H1 (cell line): ENCODE results near the gene KISS1. TPM values are rescaled to one million over a fixed set of nuclear protein-coding genes. Genes with fewer than 3 reads are reported as not detected.

Source experiments
- CTCF ChIA-PET: fragments of 300-600 bp; sonication (Branson Sonifier 250); formaldehyde crosslinking; loops from one replicate; lab custom pipeline; 2021; ENCODE audit not compliant: partially characterized antibody; lab: Charles Lee
- POLR2A ChIA-PET: fragments of 300-600 bp; sonication (Branson Sonifier 250); formaldehyde crosslinking; loops from one replicate; lab custom pipeline; 2021; ENCODE audit warnings: inconsistent platforms; ENCODE audit not compliant: partially characterized antibody; lab: Charles Lee
- DNase-seq, 2 experiments: peaks; one replicate each; pipeline versions ENCODE4 v3.0.0 to v3.0.0-alpha.2; 2010 to 2022; ENCODE audit warnings: low spot score in 2 of 2, low read depth in 1 of 2, mixed read lengths in 1 of 2
- FAIRE-seq: peaks from 2 replicates; lab custom pipeline; 2011; peaks lifted over from hg19 to GRCh38; lab: Jason Lieb, UNC
- H2AFZ ChIP-seq: 2 replicates; pipeline ENCODE4 v1.8.1; 2012; ENCODE audit warnings: low read length, inconsistent platforms
- H2AK5ac ChIP-seq: 2 replicates; pipeline ENCODE4 v1.6.1; 2013; ENCODE audit warnings: low read depth, low read length
- H2BK120ac ChIP-seq: replicated peaks from 2 replicates; pipeline ENCODE3; 2013; ENCODE audit warnings: low read depth, low read length, inconsistent platforms
- H2BK12ac ChIP-seq: 2 replicates; pipeline ENCODE4 v1.6.1; 2013; ENCODE audit warnings: low read depth, low read length
- H2BK15ac ChIP-seq: 2 replicates; pipeline ENCODE4 v1.6.1; 2013; ENCODE audit warnings: low read length
- H2BK20ac ChIP-seq: 2 replicates; pipeline ENCODE4 v1.6.1; 2013; ENCODE audit warnings: low read length
- H2BK5ac ChIP-seq: 2 replicates; pipeline ENCODE4 v1.6.1; 2013; ENCODE audit warnings: low read depth, low read length
- H3K14ac ChIP-seq: 2 replicates; pipeline ENCODE4 v1.6.1; 2013; ENCODE audit warnings: inconsistent platforms; ENCODE audit not compliant: insufficient read length
- H3K18ac ChIP-seq: 2 replicates; pipeline ENCODE4 v1.6.1; 2013; ENCODE audit warnings: low read length; ENCODE audit errors: extremely low read depth
- H3K23ac ChIP-seq: 2 replicates; pipeline ENCODE4 v1.6.1; 2013; ENCODE audit warnings: inconsistent platforms; ENCODE audit not compliant: insufficient read length
- H3K23me2 ChIP-seq: 2 replicates; pipeline ENCODE4 v1.6.1; 2013; ENCODE audit warnings: low read depth, low read length
- H3K27ac ChIP-seq: 2 replicates; pipeline ENCODE4 v1.6.1; 2011; ENCODE audit warnings: low read depth, low read length, inconsistent platforms
- H3K27me3 ChIP-seq, 4 experiments: replicated peaks in 1 of 4; 1 replicate in 1 of 4; 2 replicates in 3 of 4; pipeline versions ENCODE4 v1.6.1 to v1.8.1; 2011 to 2013; ENCODE audit warnings: low read length in 3 of 4, mild to moderate bottlenecking in 3 of 4, inconsistent platforms in 2 of 4, mixed read lengths in 2 of 4, moderate library complexity in 1 of 4; ENCODE audit not compliant: control insufficient read depth in 3 of 4, insufficient read depth in 3 of 4; ENCODE audit errors: extremely low read depth in 1 of 4
- H3K36me3 ChIP-seq, 4 experiments: 2 replicates each; pipeline versions ENCODE4 v1.6.1 to v1.8.1; 2011 to 2013; ENCODE audit warnings: mild to moderate bottlenecking in 4 of 4, low read length in 3 of 4, moderate library complexity in 2 of 4, control low read depth in 1 of 4, inconsistent platforms in 1 of 4; ENCODE audit not compliant: insufficient read depth in 4 of 4, control insufficient read depth in 2 of 4
- H3K4ac ChIP-seq: replicated peaks from 2 replicates; pipeline ENCODE3; 2013; ENCODE audit warnings: low read length, low read depth, mixed read lengths, inconsistent platforms; ENCODE audit not compliant: insufficient read length
- H3K4me1 ChIP-seq, 4 experiments: replicated peaks in 1 of 4; 1 replicate in 1 of 4; 2 replicates in 3 of 4; pipeline versions ENCODE4 v1.6.1 to v1.8.1; 2011 to 2013; ENCODE audit warnings: low read length in 3 of 4, inconsistent platforms in 2 of 4, mixed read lengths in 1 of 4; ENCODE audit not compliant: insufficient read depth in 4 of 4, control insufficient read depth in 3 of 4
- H3K4me2 ChIP-seq, 2 experiments: 2 replicates each; pipeline versions ENCODE4 v1.6.1 to v1.8.1; 2011 to 2013; ENCODE audit warnings: low read depth in 2 of 2, low read length in 2 of 2, control low read depth in 1 of 2, inconsistent platforms in 1 of 2, mild to moderate bottlenecking in 1 of 2; ENCODE audit not compliant: insufficient read depth in 1 of 2
- H3K4me3 ChIP-seq, 4 experiments: fragments of 200-600, 300-600 bp in 1 of 4; sonication (generic), shearing (Covaris generic), sonication (Bioruptor Twin) in 1 of 4; 2 replicates each; pipeline versions ENCODE4 v1.5.1 to v1.8.1; 2011 to 2016; ENCODE audit warnings: low read length in 4 of 4, low read depth in 3 of 4, control low read depth in 2 of 4, inconsistent platforms in 2 of 4, mild to moderate bottlenecking in 2 of 4, mixed read lengths in 1 of 4, moderate library complexity in 1 of 4; ENCODE audit not compliant: insufficient read depth in 2 of 4; ENCODE audit errors: extremely low read depth in 1 of 4
- H3K56ac ChIP-seq: replicated peaks from 2 replicates; pipeline ENCODE3; 2013; ENCODE audit warnings: low read depth, mild to moderate bottlenecking, mixed read lengths, low read length, inconsistent platforms; ENCODE audit not compliant: insufficient read length
- H3K79me1 ChIP-seq: 2 replicates; pipeline ENCODE4 v1.6.1; 2013; ENCODE audit warnings: low read depth, low read length, control low read depth
- H3K79me2 ChIP-seq, 2 experiments: 2 replicates each; pipeline versions ENCODE4 v1.6.1 to v1.8.1; 2012 to 2013; ENCODE audit warnings: low read length in 2 of 2, mild to moderate bottlenecking in 2 of 2, inconsistent platforms in 1 of 2; ENCODE audit not compliant: insufficient read depth in 2 of 2, control insufficient read depth in 1 of 2
- H3K9ac ChIP-seq, 4 experiments: replicated peaks in 1 of 4; 1 replicate in 1 of 4; 2 replicates in 3 of 4; pipeline versions ENCODE4 v1.6.1 to v1.8.1; 2011 to 2013; ENCODE audit warnings: low read depth in 3 of 4, low read length in 3 of 4, control low read depth in 2 of 4, mild to moderate bottlenecking in 2 of 4, moderate library complexity in 2 of 4, inconsistent platforms in 1 of 4; ENCODE audit errors: extremely low read depth in 1 of 4
- H3K9me3 ChIP-seq, 2 experiments: 2 replicates each; pipeline versions ENCODE4 v1.6.1 to v1.8.1; 2012 to 2013; ENCODE audit warnings: mild to moderate bottlenecking in 2 of 2, moderate library complexity in 2 of 2, control low read depth in 1 of 2, inconsistent platforms in 1 of 2, low read depth in 1 of 2, low read length in 1 of 2, mixed read lengths in 1 of 2; ENCODE audit not compliant: insufficient read depth in 2 of 2
- H4K20me1 ChIP-seq, 2 experiments: replicated peaks in 1 of 2; 2 replicates each; pipeline versions ENCODE3 to v1.8.1; 2011 to 2013; ENCODE audit warnings: inconsistent platforms in 2 of 2, low read length in 2 of 2, mild to moderate bottlenecking in 1 of 2; ENCODE audit not compliant: insufficient read depth in 2 of 2, control insufficient read depth in 1 of 2
- H4K5ac ChIP-seq: 2 replicates; pipeline ENCODE4 v1.6.1; 2013; ENCODE audit warnings: low read length, low read depth, mixed read lengths, inconsistent platforms; ENCODE audit not compliant: insufficient read length
- H4K8ac ChIP-seq: 2 replicates; pipeline ENCODE4 v1.8.0; 2013; ENCODE audit warnings: mild to moderate bottlenecking, moderate library complexity, low read length, inconsistent platforms; ENCODE audit not compliant: insufficient read depth; ENCODE audit errors: extremely low read depth
- H4K91ac ChIP-seq: replicated peaks from 2 replicates; pipeline ENCODE3; 2013; ENCODE audit warnings: low read length, mixed read lengths, inconsistent platforms; ENCODE audit not compliant: insufficient read length
- CBX8 ChIP-seq: fragments of 300-800, 300-1000 bp; sonication (generic); IDR thresholded peaks from 2 replicates; pipeline ENCODE4 v1.7.1; 2016; ENCODE audit warnings: low read depth, low read length, borderline replicate concordance
- CHD1 ChIP-seq: IDR thresholded peaks from 2 replicates; pipeline ENCODE4 v1.6.1; 2012; ENCODE audit warnings: low read depth, low read length, improper control_type of control experiment
- CTBP2 ChIP-seq: IDR thresholded peaks from 2 replicates; pipeline ENCODE4 v1.7.0; 2011; ENCODE audit warnings: borderline replicate concordance, mild to moderate bottlenecking, moderate library complexity, mixed read lengths, low read length; ENCODE audit not compliant: insufficient read depth, insufficient read length
- GABPA ChIP-seq: IDR thresholded peaks from 2 replicates; pipeline ENCODE4 v1.6.1; 2011; ENCODE audit warnings: mild to moderate bottlenecking, low read length, moderate library complexity, borderline replicate concordance; ENCODE audit not compliant: insufficient read depth
- KDM1A ChIP-seq: fragments of 200-600, 300-600 bp; sonication (generic); IDR thresholded peaks from 2 replicates; pipeline ENCODE4 v1.7.1; 2016; ENCODE audit warnings: mild to moderate bottlenecking, low read length, borderline replicate concordance
- NRF1 ChIP-seq: IDR thresholded peaks from 2 replicates; pipeline ENCODE4 v1.6.1; 2011; ENCODE audit warnings: mild to moderate bottlenecking, low read depth, low read length, improper control_type of control experiment
- SIN3A ChIP-seq, 2 experiments: IDR thresholded peaks in 1 of 2; conservative IDR thresholded peaks in 1 of 2; 2 replicates each; pipeline ENCODE4 v1.6.1; 2011 to 2012; ENCODE audit warnings: low read length in 2 of 2, improper control_type of control experiment in 1 of 2, low read depth in 1 of 2, mild to moderate bottlenecking in 1 of 2
- SUZ12 ChIP-seq: fragments of 200-600 bp; sonication (generic); IDR thresholded peaks from 2 replicates; pipeline ENCODE4 v1.6.1; 2012; ENCODE audit warnings: mild to moderate bottlenecking, inconsistent platforms, low read length, moderate library complexity, mixed read lengths
- WGBS, 2 experiments: shearing (Covaris generic) in 1 of 2; methylation state at CpG; one replicate each; pipeline versions ENCODE4 v1.1.6 to v1.1.7; 2013 to 2015; ENCODE audit warnings: low lambda C conversion rate in 2 of 2, mixed read lengths in 2 of 2, inconsistent platforms in 1 of 2, low coverage in 1 of 2, missing lambda C conversion rate in 1 of 2; ENCODE audit not compliant: insufficient replicate concordance in 2 of 2, insufficient coverage in 1 of 2, insufficient read length in 1 of 2; ENCODE audit errors: extremely low coverage in 1 of 2, missing lambda C conversion rate in 1 of 2; 5-methylcytosine and 5-hydroxymethylcytosine counted together
- polyA plus RNA-seq, 7 experiments: library from polyadenylated mRNA; depleted of rRNA in 3 of 7; stranded (reverse) in 5 of 7; unstranded in 2 of 7; fragments of >200 nt in 5 of 7; fragments of 200-250 nt in 2 of 7; gene quantifications; 1 replicate in 5 of 7; 2 replicates in 1 of 7; 4 replicates in 1 of 7; pipeline versions ENCODE4 v1.2.1 to v1.2.3, GENCODE V29; 2011 to 2013; ENCODE audit warnings: missing spikeins in 2 of 7, mixed read lengths in 2 of 7
- total RNA-seq: library from RNA; stranded (reverse); fragmentation: NEBNext Ultra II Directional; extraction: Animal tissue kit (Norgen Biotek cat#: 25700); gene quantifications from 2 replicates; pipeline ENCODE4 v1.2.1, GENCODE V29; 2021

The KISS1 gene
- total and polyA plus RNA-seq, 2 of the 8 experiments (the other 6 are each of a cell fraction or from before 2014, with no cell fraction given) = 0.71 TPM; not detected in 1

DNA sequence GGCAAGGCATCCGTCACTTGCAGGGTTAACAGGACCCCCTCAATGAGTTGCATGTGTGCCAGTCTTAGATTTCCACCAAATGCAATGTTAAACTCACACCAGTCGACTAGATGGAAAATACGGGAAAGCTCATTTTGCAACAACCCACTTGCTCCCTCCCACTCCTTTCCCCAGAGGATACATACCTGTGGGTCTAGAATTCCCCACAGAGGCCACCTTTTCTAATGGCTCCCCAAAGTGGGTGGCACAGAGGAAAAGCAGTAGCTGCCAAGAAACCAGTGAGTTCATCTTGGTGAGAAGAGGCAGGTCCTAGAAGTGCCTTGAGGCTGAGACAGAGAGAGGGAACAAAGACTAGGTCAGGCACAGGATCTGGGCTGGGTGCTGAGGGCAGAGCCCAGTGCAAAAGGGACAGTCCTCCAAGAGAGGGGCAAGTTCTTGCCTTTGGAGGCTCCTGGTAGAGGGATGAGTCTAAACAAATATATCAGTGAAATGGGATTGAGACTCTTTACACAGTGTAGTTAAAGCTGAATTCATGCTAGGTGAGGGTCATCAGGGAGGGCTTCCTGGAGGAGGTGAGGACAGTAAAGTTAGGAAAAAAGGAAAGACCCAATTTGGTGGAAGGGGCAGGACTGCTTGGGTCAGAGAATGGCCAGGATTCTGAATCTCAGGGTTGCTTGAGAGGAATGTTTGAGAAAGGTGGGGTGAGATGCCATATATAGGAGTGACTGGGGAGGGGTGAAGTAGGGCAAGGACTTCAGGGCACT is 3.5 kb downstream of the KISS1 start:
- Histone ChIP-seq H3K9me3 (no peaks in the 10 kb centered on the region), H3K36me3 (no peaks in the 10 kb centered on the region; a peak in 1 of 8 replicates), H3K9ac (no peak overlapping the region), H3K14ac (no peak overlapping the region), H3K79me1 (peaks cover 5% of the 10 kb centered on the region), H3K4me2 (no peak overlapping the region), H2BK120ac (no peak overlapping the region), H4K8ac (no peak overlapping the region; the same call in 1 of the 2 replicates), H3K56ac (no peak overlapping the region), H3K27ac (no peak overlapping the region), H2BK20ac (no peak overlapping the region; the same call in 1 of the 2 replicates), H4K5ac (no peak overlapping the region), H2BK15ac (no peak overlapping the region), H3K18ac (no peak overlapping the region), H4K20me1 (peaks cover 0 to 6% of the 10 kb centered on the region in 2 experiments), H4K91ac (no peak overlapping the region), H3K79me2 (no peaks in the 10 kb centered on the region), H2BK12ac (no peak overlapping the region), H3K23ac (no peak overlapping the region), H3K4ac (no peak overlapping the region), H3K4me3 (no peak overlapping the region), H2AK5ac (no peak overlapping the region), H3K23me2 (peaks cover 7% of the 10 kb centered on the region), H3K27me3 (peaks cover 0 to 7% (median 6%) of the 10 kb centered on the region in 4 experiments; a peak in 3 of 7 replicates), H2BK5ac (no peak overlapping the region), H2AFZ (no peak overlapping the region), H3K4me1 (peaks cover 0 to 5% (median 0%) of the 10 kb centered on the region in 4 experiments; a peak in 1 of 7 replicates)
- ChIA-PET CTCF (interaction anchor here (1.2 to 7.0 kb wide), 5 partner anchors 8 to 185 kb away, joined by 3 to 73 read pairs (median 6); no protein-coding TSS in a partner anchor), POLR2A (interaction anchor here (1.2 to 1.3 kb wide), 2 partner anchors 30 to 64 kb away, joined by 3 to 4 read pairs; no protein-coding TSS in a partner anchor)
- no peak for FAIRE-seq
- TF ChIP-seq GABPA (no peak), NRF1 (no peak), SUZ12 (no peak), KDM1A (no peak), CBX8 (no peak), CTBP2 (no peak), SIN3A (conservative IDR thresholded peaks at IDR 0.05 in 1 of 2, IDR thresholded peaks at IDR 0.05 in 1 of 2; ENCODE audit: low read depth in 1 of 2, low read length in 2 of 2) (no peak), CHD1 (no peak)
- WGBS, 2 experiments = 93% methylated on average over 3 of the region's 3 CpGs; no CpG with 5 or more reads in 1 of the 2 experiments
- DNase-seq = no peak
